ENCODE measurements around the gene HAUS5. TPM values are rescaled to one million over a fixed set of nuclear protein-coding genes. Genes with fewer than 3 reads are reported as not detected.

The HAUS5 gene, protein sequence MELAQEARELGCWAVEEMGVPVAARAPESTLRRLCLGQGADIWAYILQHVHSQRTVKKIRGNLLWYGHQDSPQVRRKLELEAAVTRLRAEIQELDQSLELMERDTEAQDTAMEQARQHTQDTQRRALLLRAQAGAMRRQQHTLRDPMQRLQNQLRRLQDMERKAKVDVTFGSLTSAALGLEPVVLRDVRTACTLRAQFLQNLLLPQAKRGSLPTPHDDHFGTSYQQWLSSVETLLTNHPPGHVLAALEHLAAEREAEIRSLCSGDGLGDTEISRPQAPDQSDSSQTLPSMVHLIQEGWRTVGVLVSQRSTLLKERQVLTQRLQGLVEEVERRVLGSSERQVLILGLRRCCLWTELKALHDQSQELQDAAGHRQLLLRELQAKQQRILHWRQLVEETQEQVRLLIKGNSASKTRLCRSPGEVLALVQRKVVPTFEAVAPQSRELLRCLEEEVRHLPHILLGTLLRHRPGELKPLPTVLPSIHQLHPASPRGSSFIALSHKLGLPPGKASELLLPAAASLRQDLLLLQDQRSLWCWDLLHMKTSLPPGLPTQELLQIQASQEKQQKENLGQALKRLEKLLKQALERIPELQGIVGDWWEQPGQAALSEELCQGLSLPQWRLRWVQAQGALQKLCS
- 10 to 100 TPM in 5 of 9 donors, 1 to 10 TPM in 4; 6.2 to 22.4 (median 10.3) TPM for total RNA-seq
- polyA plus RNA-seq: 10 to 100 TPM in 2 of 3 donors, 1 to 10 TPM in 1; 5.2 to 38.2 (median 20.7) TPM
- long read RNA-seq, donor 1, partial matches to known transcripts: 0 of 3 reads
- long read RNA-seq, donor 1, other reads (novel, unspliced or antisense): 0 of 3 reads
- long read RNA-seq, donor 2: 0 reads
- long read RNA-seq, donor 3: 0 reads
- long read RNA-seq, donor 4, full-length matches to known transcripts: 1 of 7 reads
- long read RNA-seq, donor 4, partial matches to known transcripts: 2 of 7 reads
- long read RNA-seq, donor 4, other reads (novel, unspliced or antisense): 4 of 7 reads
- long read RNA-seq, donor 5, full-length matches to known transcripts: 22 of 33 reads
- long read RNA-seq, donor 5, partial matches to known transcripts: 2 of 33 reads
- long read RNA-seq, donor 5, other reads (novel, unspliced or antisense): 9 of 33 reads
- long read RNA-seq, donor 6, full-length matches to known transcripts: 4 of 8 reads
- long read RNA-seq, donor 6, partial matches to known transcripts: 1 of 8 reads
- long read RNA-seq, donor 6, other reads (novel, unspliced or antisense): 3 of 8 reads
- long read RNA-seq, donor 7, partial matches to known transcripts: 0 of 2 reads
- long read RNA-seq, donor 7, other reads (novel, unspliced or antisense): 0 of 2 reads
- long read RNA-seq, donor 8, full-length matches to known transcripts: 3 of 3 reads
- long read RNA-seq, donor 8, partial matches to known transcripts: 0 of 3 reads
- long read RNA-seq, donor 8, other reads (novel, unspliced or antisense): 0 of 3 reads
- long read RNA-seq, donor 9, full-length matches to known transcripts: 2 of 2 reads
- long read RNA-seq, donor 9, partial matches to known transcripts: 0 of 2 reads
- long read RNA-seq, donor 9, other reads (novel, unspliced or antisense): 0 of 2 reads
- long read RNA-seq, donor 10, partial matches to known transcripts: 0 of 1 reads
- long read RNA-seq, donor 10, other reads (novel, unspliced or antisense): 0 of 1 reads

GRCh38 chr19:35612559-35613321 is at the start of gene HAUS5:
TSS of gene HAUS5 (plus strand) at chr19:35612735. CDS start at chr19:35612795, 60 bp downstream.
- TF ChIP-seq POLR2A (IDR thresholded peaks at IDR 0.05): peak; percentile 34 to 40
- TF ChIP-seq, protein P1, sequence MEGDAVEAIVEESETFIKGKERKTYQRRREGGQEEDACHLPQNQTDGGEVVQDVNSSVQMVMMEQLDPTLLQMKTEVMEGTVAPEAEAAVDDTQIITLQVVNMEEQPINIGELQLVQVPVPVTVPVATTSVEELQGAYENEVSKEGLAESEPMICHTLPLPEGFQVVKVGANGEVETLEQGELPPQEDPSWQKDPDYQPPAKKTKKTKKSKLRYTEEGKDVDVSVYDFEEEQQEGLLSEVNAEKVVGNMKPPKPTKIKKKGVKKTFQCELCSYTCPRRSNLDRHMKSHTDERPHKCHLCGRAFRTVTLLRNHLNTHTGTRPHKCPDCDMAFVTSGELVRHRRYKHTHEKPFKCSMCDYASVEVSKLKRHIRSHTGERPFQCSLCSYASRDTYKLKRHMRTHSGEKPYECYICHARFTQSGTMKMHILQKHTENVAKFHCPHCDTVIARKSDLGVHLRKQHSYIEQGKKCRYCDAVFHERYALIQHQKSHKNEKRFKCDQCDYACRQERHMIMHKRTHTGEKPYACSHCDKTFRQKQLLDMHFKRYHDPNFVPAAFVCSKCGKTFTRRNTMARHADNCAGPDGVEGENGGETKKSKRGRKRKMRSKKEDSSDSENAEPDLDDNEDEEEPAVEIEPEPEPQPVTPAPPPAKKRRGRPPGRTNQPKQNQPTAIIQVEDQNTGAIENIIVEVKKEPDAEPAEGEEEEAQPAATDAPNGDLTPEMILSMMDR (IDR thresholded peaks at IDR 0.05): peak in 4 of 6 experiments; percentile 22 to 36 (median 32)
- Histone ChIP-seq H3K9me3 (replicated peaks in 1 of 3) (no peaks in the 10 kb centered on the region), H3K27me3 (no peaks in the 10 kb centered on the region), H3K4me1 (replicated peaks in 1 of 2) (peaks cover 6 to 10% of the 10 kb centered on the region in 2 donors), H3K36me3 (replicated peaks in 1 of 2) (no peaks in the 10 kb centered on the region), H3K27ac (peak within 1 kb of the TSS in 2 of 5 donors; percentile 17 to 55), H3K4me3 (peak within 1 kb of the TSS; percentile 45 to 78 (median 52))
- 0 to 12% (median 1%) methylated on average over 9 to 47 of the region's 47 CpGs for WGBS, 4 donors
- intact Hi-C loops (cut with DNase I): no loop called here
- DNase-seq: peak; percentile 88 to 98 (median 96)

DNA sequence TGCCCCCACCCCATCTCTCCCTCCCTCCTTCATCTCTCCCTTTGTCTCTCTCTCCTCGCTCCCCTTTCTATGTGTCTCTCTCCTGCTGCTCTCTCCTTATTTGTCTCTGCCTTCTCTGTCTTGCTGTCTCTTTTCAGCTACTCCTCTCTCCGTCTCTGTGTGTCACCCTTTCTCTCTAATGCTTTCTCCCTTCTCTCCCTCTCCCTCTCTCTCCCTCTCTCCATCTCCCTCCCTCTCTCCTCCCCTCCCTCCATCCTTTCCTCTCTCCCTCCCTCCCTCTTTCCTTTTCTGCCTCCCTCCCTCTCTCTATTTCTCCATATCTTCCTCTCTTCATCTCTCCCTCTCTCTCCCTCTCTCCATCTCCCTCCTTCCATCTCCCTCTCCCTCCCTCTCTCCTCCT is 49.8 kb upstream of the HAUS5 start:
- WGBS, 4 donors: 52 to 65% (median 63%) methylated on average over 2 of the region's 2 CpGs
- Histone ChIP-seq H3K27ac (no peak overlapping the region), H3K4me1 (replicated peaks in 1 of 2) (peaks cover 6 to 10% of the 10 kb centered on the region in 2 donors), H3K9me3 (replicated peaks in 1 of 3) (no peaks in the 10 kb centered on the region), H3K36me3 (replicated peaks in 1 of 2) (no peaks in the 10 kb centered on the region), H3K4me3 (no peak overlapping the region), H3K27me3 (no peaks in the 10 kb centered on the region)
- intact Hi-C loops (cut with DNase I): no loop called here
- no peak for TF ChIP-seq POLR2A (IDR thresholded peaks at IDR 0.05)
- TF ChIP-seq, protein P1 (IDR thresholded peaks at IDR 0.05): no peak
- DNase-seq: peak in 1 of 7 donors; percentile 11

- Histone ChIP-seq H3K36me3 (replicated peaks in 1 of 2) (no peaks in the 10 kb centered on the region), H3K9me3 (replicated peaks in 1 of 3) (no peaks in the 10 kb centered on the region), H3K27me3 (no peaks in the 10 kb centered on the region), H3K4me1 (replicated peaks in 1 of 2) (peaks cover 2 to 7% of the 10 kb centered on the region in 2 donors), H3K4me3 (no peak within 1 kb of the TSS), H3K27ac (no peak within 1 kb of the TSS)
- peak in 2 of 7 donors; percentile 12 to 23 for DNase-seq
- intact Hi-C loops (cut with DNase I): no loop called here
- no peak for TF ChIP-seq POLR2A (IDR thresholded peaks at IDR 0.05)
- TF ChIP-seq, protein P1 (IDR thresholded peaks at IDR 0.05): no peak
- 76 to 80% (median 80%) methylated on average over 9 to 15 of the region's 15 CpGs for WGBS, 4 donors
Observed at GRCh38 chr19:35563207-35563829, 49.2 kb upstream of the HAUS5 start, which contains the start of gene ATP4A. TSS of gene ATP4A (minus strand) at chr19:35563658. CDS start at chr19:35563629, 29 bp downstream.
